Heart left ventricle (tissue), 16 donors: ENCODE measurements around the gene GIPC1. TPM values are rescaled to one million over a fixed set of nuclear protein-coding genes. Genes with fewer than 3 reads are reported as not detected.
"Not testable (repeated sequence)": the region's sequence is repeated elsewhere in the genome, so short reads cannot be mapped to it uniquely, and the experiment has no call there.

Experiments used
- ATAC-seq, 4 donors: fragments of 200-7000 bp; cut with Tn5 transposase; one replicate each; pipeline ENCODE4 v1.9.1; 2020 to 2022; ENCODE audit warnings: moderate library complexity in 4 of 4, mild to moderate bottlenecking in 3 of 4, moderate number of reproducible peaks in 1 of 4
- DNase-seq, 5 donors: peaks; one replicate each; pipeline ENCODE4 v3.0.0-alpha.2; 2020
- H3K27ac ChIP-seq, 12 donors: fragments of 200-600 bp; sonication (generic) in 4 of 12; one replicate each; pipeline versions ENCODE4 v1.5.0 to v1.8.0; 2016 to 2022; ENCODE audit warnings: mild to moderate bottlenecking in 2 of 12
- H3K27me3 ChIP-seq, 9 donors: fragments of 200-600 bp; sonication (generic) in 2 of 9; one replicate each; pipeline versions ENCODE4 v1.5.1 to v1.8.0; 2016 to 2022; ENCODE audit warnings: mild to moderate bottlenecking in 3 of 9
- H3K36me3 ChIP-seq, 9 donors: fragments of 200-600 bp; sonication (generic) in 2 of 9; one replicate each; pipeline versions ENCODE4 v1.5.0 to v1.8.0; 2018 to 2022; ENCODE audit warnings: mild to moderate bottlenecking in 2 of 9
- H3K4me1 ChIP-seq, 12 donors: fragments of 200-600 bp; sonication (generic) in 4 of 12; one replicate each; pipeline versions ENCODE4 v1.5.0 to v1.8.0; 2016 to 2022; ENCODE audit warnings: mild to moderate bottlenecking in 3 of 12
- H3K4me3 ChIP-seq, 12 donors: fragments of 200-600 bp; sonication (generic) in 4 of 12; one replicate each; pipeline versions ENCODE4 v1.5.0 to v1.8.0; 2017 to 2022; ENCODE audit warnings: mild to moderate bottlenecking in 9 of 12, moderate library complexity in 4 of 12
- H3K9me3 ChIP-seq, 12 donors: fragments of 200-600 bp; sonication (generic) in 4 of 12; one replicate each; pipeline versions ENCODE4 v1.5.0 to v1.8.0; 2016 to 2022; ENCODE audit warnings: mild to moderate bottlenecking in 1 of 12
- POLR2A ChIP-seq, 2 donors: fragments of 450-650 bp; IDR thresholded peaks; one replicate each; pipeline ENCODE4 v1.6.1; 2017; ENCODE audit warnings: antibody characterized with exemption in 2 of 2, mild to moderate bottlenecking in 2 of 2, moderate library complexity in 2 of 2
- WGBS, 4 donors: extraction: QIAGEN DNeasy Blood & Tissue Kit in 2 of 4; methylation state at CpG; one replicate each; pipeline versions ENCODE4 v1.1.5 to v1.1.7; 2013 to 2018; 5-methylcytosine and 5-hydroxymethylcytosine counted together
- intact Hi-C, 10 donors: fragments of 100-400 bp; cut with DNase I; formaldehyde crosslinking; loops; one replicate each; pipeline versions ENCODE4 v1.11.1 to v1.14.2; 2022
- polyA plus RNA-seq, 2 donors: library from polyadenylated mRNA; stranded (reverse); fragments of 200-250 nt; gene quantifications; one replicate each; pipeline ENCODE4 v1.2.3, GENCODE V29; 2013
- total RNA-seq, 9 donors: library from RNA; depleted of rRNA in 2 of 9; stranded (reverse); fragments of >200 nt in 2 of 9; fragmentation: NEBNext Ultra II Directional in 3 of 9; extraction: Animal tissue kit (Norgen Biotek cat#: 25700) in 3 of 9; gene quantifications; one replicate each; pipeline versions ENCODE4 v1.1.0 to v1.2.4, GENCODE V29; 2016 to 2023
- TF ChIP-seq, protein P1 (sequence below), 12 donors: fragments of 200-600 bp; sonication (generic) in 4 of 12; IDR thresholded peaks; one replicate each; pipeline versions ENCODE4 v1.5.0 to v1.8.0; 2018 to 2022; ENCODE audit warnings: antibody characterized with exemption in 12 of 12, mild to moderate bottlenecking in 5 of 12
- donor health status: ischemic (EF 13 %, LVEDD 7.1; RV severe dilation, severe dysfunction).
- donor health status: healthy with polysubstance abuse.
- donor health status: DM: no; HTN: yes; CAD: no.
- donor health status: DM: no; HTN: no; CAD: no.
- donor health status: ischemic (EF 25% LVEDD 6.9; RV normal size, moderate dysfunction).
- donor health status: ischemic (EF 25% LVEDD 5.7; RV mildly dilated, moderate dysfunction).
- donor health status: healthy.
- donor health status: DM: yes; HTN: yes; CAD: no.
- donor health status: ischemic (EF 35%, LVEDD 5.7; RV mildly dilated, moderate dysfunction).
- donor health status: nonischemic (EF 11% LVEDD 7.7; RV severe dilation, severe dysfunction).
- donor health status: DM: yes; HTN: yes; CAD: no.
- donor health status: PGD.
- donor health status: ischemic (EF 29% LVEDD 5.4; RV normal size, mild dysfunction).
- donor health status: nonischemic (EF 23%, LVEDD 6.1; RV moderate dilation, normal function).

The GIPC1 gene
- total and polyA plus RNA-seq, 11 donors = 44.9 to 87.4 (median 49.7) TPM

DNA sequence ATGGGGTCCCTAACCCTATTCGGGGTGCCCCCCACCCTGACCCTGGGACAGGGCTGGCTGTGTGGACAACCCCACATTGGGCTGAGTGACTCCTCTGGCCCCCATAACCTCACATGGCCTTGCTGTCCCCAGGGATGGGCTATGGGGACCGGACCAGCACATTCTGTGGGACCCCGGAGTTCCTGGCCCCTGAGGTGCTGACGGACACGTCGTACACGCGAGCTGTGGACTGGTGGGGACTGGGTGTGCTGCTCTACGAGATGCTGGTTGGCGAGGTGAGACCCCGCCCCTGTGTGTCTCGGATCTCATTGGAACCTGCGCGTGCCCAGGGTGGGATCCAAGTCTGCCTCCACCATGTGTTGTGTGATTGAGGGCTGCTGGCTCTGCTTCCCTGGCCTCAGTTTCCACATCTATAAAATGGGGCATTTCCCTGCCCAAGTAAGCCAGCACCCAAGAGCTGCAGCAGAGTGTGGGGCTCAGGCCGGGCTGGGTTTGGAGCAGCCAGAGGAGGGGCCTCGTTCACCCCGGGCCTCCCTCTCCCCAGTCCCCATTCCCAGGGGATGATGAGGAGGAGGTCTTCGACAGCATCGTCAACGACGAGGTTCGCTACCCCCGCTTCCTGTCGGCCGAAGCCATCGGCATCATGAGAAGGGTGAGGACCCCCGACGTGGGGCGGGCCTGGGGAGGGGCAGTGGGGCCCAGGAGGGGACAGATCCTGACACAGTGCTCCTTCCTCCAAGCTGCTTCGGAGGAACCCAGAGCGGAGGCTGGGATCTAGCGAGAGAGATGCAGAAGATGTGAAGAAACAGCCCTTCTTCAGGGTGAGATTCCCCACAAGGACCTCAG is 25.7 kb downstream of the GIPC1 start:
- Histone ChIP-seq H3K9me3 (no peaks in the 10 kb centered on the region), H3K4me3 (no peak overlapping the region), H3K4me1 (peaks cover 3 to 35% (median 16%) of the 10 kb centered on the region in 12 donors), H3K27me3 (peaks cover 0 to 31% (median 12%) of the 10 kb centered on the region in 9 donors), H3K27ac (no peak overlapping the region), H3K36me3 (peaks cover 3 to 64% (median 57%) of the 10 kb centered on the region in 9 donors)
- TF ChIP-seq, protein P1, sequence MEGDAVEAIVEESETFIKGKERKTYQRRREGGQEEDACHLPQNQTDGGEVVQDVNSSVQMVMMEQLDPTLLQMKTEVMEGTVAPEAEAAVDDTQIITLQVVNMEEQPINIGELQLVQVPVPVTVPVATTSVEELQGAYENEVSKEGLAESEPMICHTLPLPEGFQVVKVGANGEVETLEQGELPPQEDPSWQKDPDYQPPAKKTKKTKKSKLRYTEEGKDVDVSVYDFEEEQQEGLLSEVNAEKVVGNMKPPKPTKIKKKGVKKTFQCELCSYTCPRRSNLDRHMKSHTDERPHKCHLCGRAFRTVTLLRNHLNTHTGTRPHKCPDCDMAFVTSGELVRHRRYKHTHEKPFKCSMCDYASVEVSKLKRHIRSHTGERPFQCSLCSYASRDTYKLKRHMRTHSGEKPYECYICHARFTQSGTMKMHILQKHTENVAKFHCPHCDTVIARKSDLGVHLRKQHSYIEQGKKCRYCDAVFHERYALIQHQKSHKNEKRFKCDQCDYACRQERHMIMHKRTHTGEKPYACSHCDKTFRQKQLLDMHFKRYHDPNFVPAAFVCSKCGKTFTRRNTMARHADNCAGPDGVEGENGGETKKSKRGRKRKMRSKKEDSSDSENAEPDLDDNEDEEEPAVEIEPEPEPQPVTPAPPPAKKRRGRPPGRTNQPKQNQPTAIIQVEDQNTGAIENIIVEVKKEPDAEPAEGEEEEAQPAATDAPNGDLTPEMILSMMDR (IDR thresholded peaks at IDR 0.05) = no peak
- ATAC-seq = no peak
- 83 to 90% (median 85%) methylated on average over 8 to 32 of the region's 32 CpGs for WGBS, 4 donors
- intact Hi-C loops = loop anchor here in 7 of 10 donors (5.0 to 10.0 kb wide), 7 partner anchors 33 to 335 kb away; partner anchors contain the start of genes ASF1B (in 2 of the 7) and PKN1 (in 2 of the 7)
- no peak for DNase-seq

GRCh38 chr19:14467816-14468215 is 28.1 kb downstream of the GIPC1 start:
- no peak overlapping the region for H3K4me3 ChIP-seq
- intact Hi-C loops = loop anchor here in 1 of 10 donors (5.0 kb wide), 1 partner anchor 36 kb away; the partner anchor contains the start of gene PKN1
- H3K27me3 ChIP-seq = peaks cover 0 to 7% (median 0%) of the 10 kb centered on the region in 9 donors
- peaks cover 3 to 89% (median 82%) of the 10 kb centered on the region in 9 donors for H3K36me3 ChIP-seq
- no peaks in the 10 kb centered on the region for H3K9me3 ChIP-seq
- no peak for ATAC-seq
- no peak overlapping the region for H3K27ac ChIP-seq
- peaks cover 0 to 12% (median 9%) of the 10 kb centered on the region in 12 donors for H3K4me1 ChIP-seq
- 75 to 85% (median 83%) methylated on average over 4 to 9 of the region's 9 CpGs for WGBS, 4 donors
- no peak for DNase-seq
- TF ChIP-seq POLR2A (IDR thresholded peaks at IDR 0.05) = no peak
- TF ChIP-seq, protein P1 (IDR thresholded peaks at IDR 0.05) = no peak

DNA sequence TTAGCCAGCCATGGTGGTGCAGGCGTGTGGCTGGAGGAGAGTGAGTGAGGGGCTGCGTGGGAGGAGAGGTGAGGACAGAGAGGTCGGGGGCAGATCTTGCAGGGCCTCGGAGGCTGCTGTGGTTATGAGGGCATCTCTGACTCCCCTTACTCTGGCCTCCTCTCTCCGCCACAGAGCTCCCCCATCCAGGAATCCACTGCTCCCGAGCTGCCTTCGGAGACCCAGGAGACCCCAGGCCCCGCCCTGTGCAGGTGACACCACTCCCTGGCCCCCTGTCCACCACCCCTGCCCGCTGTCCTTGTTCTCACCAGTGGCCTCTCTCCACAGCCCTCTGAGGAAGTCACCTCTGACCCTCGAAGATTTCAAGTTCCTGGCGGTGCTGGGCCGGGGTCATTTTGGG is 28.5 kb downstream of the GIPC1 start:
- H3K4me3 ChIP-seq = no peak overlapping the region
- H3K4me1 ChIP-seq = peaks cover 0 to 8% (median 5%) of the 10 kb centered on the region in 12 donors
- no peak for TF ChIP-seq POLR2A (IDR thresholded peaks at IDR 0.05)
- TF ChIP-seq, protein P1 (IDR thresholded peaks at IDR 0.05) = no peak
- ATAC-seq (no peak), DNase-seq (no peak)
- H3K36me3 ChIP-seq = peaks cover 3 to 93% (median 86%) of the 10 kb centered on the region in 9 donors
- H3K9me3 ChIP-seq = no peaks in the 10 kb centered on the region
- H3K27me3 ChIP-seq = peaks cover 0 to 2% (median 0%) of the 10 kb centered on the region in 9 donors
- intact Hi-C loops = loop anchor here in 1 of 10 donors (5.0 kb wide), 1 partner anchor 35 kb away; the partner anchor contains the start of gene PKN1
- no peak overlapping the region for H3K27ac ChIP-seq
- 80 to 87% (median 84%) methylated on average over 11 to 12 of the region's 12 CpGs for WGBS, 4 donors

DNA sequence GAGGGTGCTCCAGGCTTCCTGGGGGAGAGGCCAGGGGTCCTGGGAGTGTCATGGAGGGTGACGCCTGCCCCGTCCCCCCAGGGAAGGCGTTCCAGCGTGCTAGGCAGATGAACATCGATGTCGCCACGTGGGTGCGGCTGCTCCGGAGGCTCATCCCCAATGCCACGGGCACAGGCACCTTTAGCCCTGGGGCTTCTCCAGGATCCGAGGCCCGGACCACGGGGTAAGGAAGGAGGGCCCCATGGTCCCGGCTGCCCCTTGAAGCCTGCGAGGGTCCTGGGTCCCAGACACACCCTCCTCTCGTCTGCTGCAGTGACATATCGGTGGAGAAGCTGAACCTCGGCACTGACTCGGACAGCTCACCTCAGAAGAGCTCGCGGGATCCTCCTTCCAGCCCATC is 32.2 kb downstream of the GIPC1 start:
- TF ChIP-seq, protein P1 (IDR thresholded peaks at IDR 0.05) = no peak
- TF ChIP-seq POLR2A (IDR thresholded peaks at IDR 0.05) = no peak
- Histone ChIP-seq H3K4me3 (no peak overlapping the region), H3K36me3 (peaks cover 3 to 99% (median 98%) of the 10 kb centered on the region in 9 donors), H3K4me1 (peaks cover 0 to 5% (median 0%) of the 10 kb centered on the region in 12 donors), H3K27ac (no peak overlapping the region), H3K27me3 (no peaks in the 10 kb centered on the region), H3K9me3 (no peaks in the 10 kb centered on the region)
- WGBS, 4 donors = 87 to 96% (median 96%) methylated on average over 12 to 21 of the region's 21 CpGs
- intact Hi-C loops = no loop called here
- no peak for ATAC-seq
- no peak for DNase-seq

- H3K27ac ChIP-seq, intact Hi-C loops, H3K27me3 ChIP-seq, H3K9me3 ChIP-seq, ATAC-seq, H3K4me1 ChIP-seq, H3K4me3 ChIP-seq, DNase-seq: not testable (repeated sequence)
- peaks cover 3 to 100% (median 96%) of the 10 kb centered on the region in 9 donors for H3K36me3 ChIP-seq
- WGBS, 4 donors = 93 to 95% (median 95%) methylated on average over 7 of the region's 7 CpGs
Observed at GRCh38 chr19:14462401-14462800, 33.5 kb downstream of the GIPC1 start.
